IPS-18c (cell line): ENCODE data around the gene APOA5.

Experiments used
- H3K4me3 ChIP-seq: 2 replicates; pipeline ENCODE4 v1.7.0; 2013; ENCODE audit warnings: low read depth, mild to moderate bottlenecking, low read length, moderate library complexity; ENCODE audit not compliant: insufficient read depth
- H3K9me3 ChIP-seq: one replicate; pipeline ENCODE4 v1.6.1; 2013; ENCODE audit warnings: mild to moderate bottlenecking, low read length, moderate library complexity; ENCODE audit not compliant: control insufficient read depth, insufficient read depth

The APOA5 gene

GRCh38 chr11:116742104-116742503, 49.6 kb downstream of the APOA5 start:
- no peak overlapping the region for H3K4me3 ChIP-seq
- no peaks in the 10 kb centered on the region for H3K9me3 ChIP-seq

- no peaks in the 10 kb centered on the region for H3K9me3 ChIP-seq
- H3K4me3 ChIP-seq: no peak overlapping the region
Observed at GRCh38 chr11:116740741-116741140, 50.9 kb downstream of the APOA5 start.
